Panc1 (cell line): ENCODE data around the gene RHOH. TPM values are rescaled to one million over a fixed set of nuclear protein-coding genes. Genes with fewer than 3 reads are reported as not detected.

ENCODE experiments used
- ATAC-seq: fragments of 200-7000 bp; cut with Tn5 transposase; 2 replicates; pipeline ENCODE4 v1.9.1; 2020; ENCODE audit warnings: mild to moderate bottlenecking, moderate library complexity
- BruUV-seq: library from RNA; stranded (reverse); fragments of 400-500 nt; replicated peaks from 2 replicates; lab custom pipeline; 2021; lab: Mats Ljungman, UMichigan
- CTCF ChIA-PET: fragments of 300-600 bp; sonication (Branson Sonifier 250); formaldehyde crosslinking; loops from one replicate; lab custom pipeline; 2022; ENCODE audit warnings: antibody characterized with exemption; lab: Charles Lee
- POLR2A ChIA-PET: fragments of 300-600 bp; sonication (Branson Sonifier 250); formaldehyde crosslinking; loops from one replicate; lab custom pipeline; 2022; ENCODE audit warnings: antibody characterized with exemption; lab: Charles Lee
- DNase-seq: peaks from one replicate; pipeline ENCODE4 v3.0.0-alpha.2; 2010; ENCODE audit warnings: low read depth, low spot score
- H3K27ac ChIP-seq: 2 replicates; pipeline ENCODE4 v1.5.1; 2011; ENCODE audit warnings: mild to moderate bottlenecking, low read length, inconsistent platforms
- H3K27me3 ChIP-seq: fragments of 200-500 bp; sonication (Bioruptor generic); 2 replicates; pipeline ENCODE4 v1.6.0; 2014; ENCODE audit warnings: low read length, inconsistent platforms; ENCODE audit not compliant: control insufficient read depth, insufficient read depth
- H3K36me3 ChIP-seq: fragments of 200-500 bp; sonication (Bioruptor generic); 2 replicates; pipeline ENCODE4 v1.5.1; 2014; ENCODE audit warnings: inconsistent platforms, mild to moderate bottlenecking, low read length, moderate library complexity; ENCODE audit not compliant: control insufficient read depth, insufficient read depth
- H3K4me1 ChIP-seq: 2 replicates; pipeline ENCODE4 v1.5.1; 2011; ENCODE audit warnings: inconsistent platforms, mild to moderate bottlenecking, low read length, moderate library complexity; ENCODE audit not compliant: control insufficient read depth, insufficient read depth
- H3K4me3 ChIP-seq, 2 experiments: 2 replicates each; pipeline ENCODE4 v1.5.1; 2011 to 2012; ENCODE audit warnings: low read depth in 2 of 2, low read length in 2 of 2, mild to moderate bottlenecking in 2 of 2, inconsistent platforms in 1 of 2, moderate library complexity in 1 of 2
- H3K9me3 ChIP-seq: fragments of 200-500 bp; sonication (Bioruptor generic); 2 replicates; pipeline ENCODE4 v1.5.1; 2014; ENCODE audit warnings: low read depth, mild to moderate bottlenecking, inconsistent platforms, low read length, moderate library complexity; ENCODE audit not compliant: control insufficient read depth, insufficient read depth
- CTCF ChIP-seq: fragments of 450-650 bp; IDR thresholded peaks from 2 replicates; pipeline ENCODE4 v1.5.1; 2017; ENCODE audit warnings: mild to moderate bottlenecking
- POLR2AphosphoS5 ChIP-seq: IDR thresholded peaks from 2 replicates; pipeline ENCODE4 v1.6.1; 2012; ENCODE audit warnings: mild to moderate bottlenecking, low read depth, low read length, moderate library complexity
- REST ChIP-seq, 2 experiments: IDR thresholded peaks; 2 replicates each; pipeline ENCODE4 v1.6.1; 2011 to 2012; ENCODE audit warnings: low read depth in 2 of 2, control low read depth in 1 of 2, low read length in 1 of 2, mild to moderate bottlenecking in 1 of 2, moderate library complexity in 1 of 2; ENCODE audit not compliant: insufficient read depth in 1 of 2
- SIN3A ChIP-seq: IDR thresholded peaks from 2 replicates; pipeline ENCODE4 v1.6.1; 2012; ENCODE audit warnings: low read depth, mild to moderate bottlenecking, low read length, moderate library complexity, borderline replicate concordance; ENCODE audit not compliant: insufficient read depth
- TCF7L2 ChIP-seq: IDR thresholded peaks from 2 replicates; pipeline ENCODE4 v1.6.1; 2011; ENCODE audit warnings: mild to moderate bottlenecking, low read depth, low read length, inconsistent platforms
- in situ Hi-C: cut with HindIII; loops from 2 replicates; pipeline ENCODE4 v1.10.0; 2016; ENCODE audit warnings: low sequenced_read_pairs, low pct_unique_long_range_greater_than_20kb
- intact Hi-C: fragments of 100-400 bp; cut with micrococcal nuclease; formaldehyde crosslinking; loops from one replicate; pipeline ENCODE4 v1.10.0; 2022; ENCODE audit not compliant: unreplicated experiment
- total RNA-seq: library from RNA; stranded (reverse); gene quantifications from one replicate; pipeline ENCODE4 v1.2.1, GENCODE V29; 2021; ENCODE audit not compliant: unreplicated experiment

Gene RHOH
- total RNA-seq, 1 experiment from 2014 or later, result 1.2 TPM

- in situ Hi-C loops (no loop called here), intact Hi-C loops (no loop called here)
- no peak for ATAC-seq
- POLR2A ChIA-PET, result no interaction called here
- TF ChIP-seq SIN3A (no peak), REST (IDR thresholded peaks at IDR 0.05; ENCODE audit: insufficient read depth in 1 of 2, low read depth in 2 of 2, low read length in 1 of 2) (no peak), CTCF (no peak), POLR2AphosphoS5 (no peak), TCF7L2 (no peak)
- Histone ChIP-seq H3K4me1 (no peaks in the 10 kb centered on the region), H3K36me3 (no peaks in the 10 kb centered on the region), H3K4me3 (no peak overlapping the region), H3K27ac (no peak overlapping the region), H3K9me3 (no peaks in the 10 kb centered on the region), H3K27me3 (no peaks in the 10 kb centered on the region)
- CTCF ChIA-PET, result interaction anchor here (0.6 kb wide), 1 partner anchor 325 kb away, joined by 3 read pairs; no protein-coding TSS in a partner anchor
- BruUV-seq, result no TSS peak
- DNase-seq, result no peak
Observed at GRCh38 chr4:40223343-40223742, 26.5 kb downstream of the RHOH start.

- Histone ChIP-seq H3K27me3 (no peaks in the 10 kb centered on the region), H3K9me3 (no peaks in the 10 kb centered on the region), H3K36me3 (no peaks in the 10 kb centered on the region), H3K27ac (no peak overlapping the region), H3K4me3 (no peak overlapping the region), H3K4me1 (no peaks in the 10 kb centered on the region)
- in situ Hi-C loops, result no loop called here
- CTCF ChIA-PET, result no interaction called here
- intact Hi-C loops, result no loop called here
- no peak for TF ChIP-seq REST (IDR thresholded peaks at IDR 0.05; ENCODE audit: insufficient read depth in 1 of 2, low read depth in 2 of 2, low read length in 1 of 2)
- no peak for TF ChIP-seq CTCF
- TF ChIP-seq POLR2AphosphoS5, result no peak
- no peak for TF ChIP-seq TCF7L2
- no peak for TF ChIP-seq SIN3A
- ATAC-seq, result no peak
- POLR2A ChIA-PET, result no interaction called here
- DNase-seq, result no peak
- no TSS peak for BruUV-seq
Observed at GRCh38 chr4:40224432-40224831, 27.6 kb downstream of the RHOH start.
